Measurements from ENCODE around the gene CIB4.
"Not testable (repeated sequence)": the region's sequence is repeated elsewhere in the genome, so short reads cannot be mapped to it uniquely, and the experiment has no call there.

Gene CIB4

GRCh38 chr2:26666671-26667070, 25.5 kb upstream of the CIB4 start:
- peak; percentile 20 for DNase-seq (ENCODE audit: low spot score)

DNA sequence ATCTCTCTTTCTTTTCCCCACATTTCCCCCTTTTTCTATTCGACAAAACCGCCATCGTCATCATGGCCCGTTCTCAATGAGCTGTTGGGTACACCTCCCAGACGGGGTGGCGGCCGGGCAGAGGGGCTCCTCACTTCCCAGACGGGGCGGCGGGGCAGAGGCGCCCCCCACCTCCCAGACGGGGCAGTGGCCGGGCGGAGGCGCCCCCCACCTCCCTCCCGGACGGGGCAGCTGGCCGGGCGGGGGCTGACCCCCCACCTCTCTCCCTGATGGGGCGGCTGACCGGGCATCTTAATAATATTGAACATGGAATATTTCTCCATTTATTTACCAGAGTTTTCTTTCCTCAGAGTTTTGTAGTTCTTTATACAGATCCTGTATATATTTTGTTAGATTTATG, 24.1 kb upstream of the CIB4 start:
- DNase-seq (ENCODE audit: low spot score), result not testable (repeated sequence)

GRCh38 chr2:26660363-26660962, 19.3 kb upstream of the CIB4 start:
- no peak for DNase-seq (ENCODE audit: low spot score)

GRCh38 chr2:26658691-26659346, 17.7 kb upstream of the CIB4 start:
- DNase-seq (ENCODE audit: low spot score), result no peak

- no peak for DNase-seq (ENCODE audit: low spot score)
These were observed 16.1 kb upstream of the CIB4 start for GRCh38 chr2:26657265-26657664.

DNA sequence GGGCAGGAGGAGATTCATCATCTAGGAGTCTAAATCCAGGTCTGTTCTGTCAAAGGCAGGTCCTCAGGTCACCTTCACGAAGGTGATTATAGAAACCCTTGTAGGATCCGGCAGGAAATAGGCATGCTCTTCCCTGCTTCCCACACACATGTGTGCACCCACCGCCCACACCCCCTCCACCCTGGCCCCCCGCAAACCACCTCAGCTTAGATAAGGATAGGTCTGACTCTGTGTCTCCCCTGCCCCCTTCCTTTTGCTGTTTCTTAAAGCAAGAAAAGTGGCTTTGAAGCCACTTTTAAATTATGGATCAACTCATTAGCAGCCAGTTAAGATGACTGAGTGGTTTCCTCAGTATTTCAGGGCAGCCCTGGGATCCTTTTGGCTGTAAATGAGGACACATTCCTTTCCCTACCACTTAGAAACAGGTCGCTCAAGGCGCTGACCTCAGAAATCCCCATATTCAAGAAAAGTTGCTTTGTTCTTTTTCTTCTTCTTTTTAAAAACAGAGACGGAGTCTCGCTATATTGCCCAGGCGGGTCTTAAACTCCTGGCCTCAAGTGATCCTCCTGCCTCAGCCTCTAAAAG, 14.5 kb upstream of the CIB4 start:
- no peak for DNase-seq (ENCODE audit: low spot score)

DNA sequence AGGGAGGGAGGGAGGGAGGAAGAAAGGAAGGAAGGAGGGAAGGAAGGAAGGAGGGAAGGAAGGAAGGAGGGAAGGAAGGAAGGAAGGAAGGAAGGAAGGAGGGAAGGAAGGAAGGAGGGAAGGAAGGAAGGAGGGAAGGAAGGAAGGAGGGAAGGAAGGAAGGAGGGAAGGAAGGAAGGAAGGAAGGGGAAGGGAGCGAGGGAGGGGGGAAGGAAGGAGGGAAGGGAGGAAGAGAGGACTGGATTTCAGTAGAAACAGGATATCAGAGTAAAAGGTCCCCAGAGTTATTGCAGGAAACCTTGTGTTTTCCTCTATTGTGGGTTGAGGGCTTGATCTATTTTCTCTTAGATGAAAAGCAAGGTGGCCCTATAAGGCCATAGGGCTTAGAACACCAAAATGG, 14.0 kb upstream of the CIB4 start:
- not testable (repeated sequence) for DNase-seq (ENCODE audit: low spot score)

DNA sequence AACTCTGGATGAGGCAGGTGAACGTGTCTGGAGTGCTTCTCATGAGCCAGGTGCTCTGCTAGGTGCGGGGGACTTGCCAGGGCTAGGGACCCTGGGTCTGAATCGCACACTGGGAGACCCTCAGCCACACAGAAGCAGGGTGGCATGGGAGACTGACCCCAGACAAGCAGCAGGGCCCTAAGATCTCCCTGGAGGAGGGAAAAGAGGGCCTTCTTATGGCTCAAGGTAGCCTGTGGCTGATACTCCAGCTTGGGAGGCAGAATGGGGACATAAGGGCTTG, 12.8 kb upstream of the CIB4 start:
- DNase-seq (ENCODE audit: low spot score), result no peak

DNA sequence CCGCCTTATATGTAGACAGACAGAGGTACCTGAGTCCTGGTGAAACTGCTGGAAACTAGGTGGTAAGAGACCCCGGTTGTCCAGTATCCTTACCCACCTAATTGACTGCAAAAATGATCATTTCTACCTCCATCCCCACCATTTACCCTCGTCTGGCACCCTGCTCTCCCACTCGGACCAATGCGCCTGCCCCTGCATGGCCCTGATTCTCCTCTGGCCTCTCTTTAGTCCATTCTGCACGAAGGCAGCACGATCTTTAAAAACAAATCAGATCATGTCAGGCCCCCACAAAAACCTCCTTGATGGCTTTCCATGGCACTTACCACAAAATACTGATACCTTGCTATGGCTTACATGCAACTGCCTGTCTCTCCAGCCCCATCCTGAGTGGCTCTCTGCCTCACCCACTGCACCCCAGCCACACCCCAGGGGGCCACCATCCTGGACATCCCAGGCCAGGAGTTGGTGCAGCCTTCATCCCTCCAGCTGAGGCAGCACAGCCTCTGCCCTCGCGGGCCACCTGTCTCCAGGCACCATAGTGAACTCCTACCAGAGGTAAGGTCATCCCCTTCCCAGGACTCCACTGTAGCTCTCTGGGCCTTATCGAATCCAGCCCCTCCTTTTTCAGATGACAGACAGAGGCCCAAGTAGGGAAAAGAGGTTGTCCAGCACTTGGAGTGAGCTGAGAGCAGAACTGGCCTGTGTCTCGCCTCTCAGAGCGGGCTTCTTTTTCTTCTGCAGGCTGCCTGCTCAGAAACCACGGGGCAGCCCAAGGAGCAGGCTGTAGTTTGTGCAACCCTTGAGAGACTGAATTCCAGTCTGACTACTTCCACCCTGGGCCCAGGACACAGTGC, 12.3 kb upstream of the CIB4 start:
- no peak for DNase-seq (ENCODE audit: low spot score)

DNA sequence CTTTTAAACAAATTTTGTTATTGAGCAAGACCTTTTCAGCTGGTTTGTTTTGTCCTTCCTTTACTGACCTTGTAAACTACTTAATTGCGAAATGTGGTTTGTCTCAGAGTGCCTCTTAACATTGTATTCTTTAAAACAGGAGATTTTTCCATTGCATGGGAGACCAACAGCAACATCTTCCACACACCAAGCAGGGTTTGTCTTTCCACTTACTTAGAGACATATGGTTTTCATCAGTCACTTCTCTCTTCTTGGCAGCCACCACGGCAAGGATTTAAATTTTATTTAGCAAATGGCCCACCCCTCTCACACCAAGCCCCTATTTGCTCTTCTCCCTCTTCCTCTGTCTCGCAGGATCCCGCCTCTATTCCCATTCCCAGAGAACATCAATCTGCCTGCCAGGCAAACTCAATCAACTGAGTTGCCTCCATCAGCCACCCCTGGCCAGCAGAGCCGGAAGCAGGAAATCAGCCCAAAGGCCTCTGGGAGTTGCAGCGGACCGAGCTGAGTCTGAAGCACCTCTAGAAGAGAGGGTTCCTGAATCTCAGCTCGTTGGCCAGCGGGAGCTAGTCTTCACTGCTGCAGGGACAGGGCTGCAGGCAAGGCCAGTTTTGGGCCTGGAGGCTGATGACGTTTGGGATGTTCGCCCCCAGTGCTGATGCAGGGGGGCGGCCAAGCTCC, 11.3 kb upstream of the CIB4 start:
- DNase-seq (ENCODE audit: low spot score), result peak; percentile 59

GRCh38 chr2:26651799-26652198, 10.6 kb upstream of the CIB4 start:
- no peak for DNase-seq (ENCODE audit: low spot score)

DNA sequence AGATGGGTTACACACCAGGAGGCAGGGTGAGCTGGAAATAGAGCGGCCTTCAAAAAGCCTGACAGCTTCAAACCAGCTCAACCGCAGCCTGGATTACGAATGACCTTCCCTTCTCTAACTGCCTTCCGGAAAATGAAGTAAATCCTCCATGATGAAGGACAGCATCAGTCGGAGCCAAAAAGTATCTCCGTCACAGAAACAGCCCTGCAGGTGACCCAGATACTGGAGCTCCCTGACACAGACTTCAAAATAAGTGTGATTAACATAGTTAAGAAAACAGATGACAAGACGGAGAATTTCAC, 10.3 kb upstream of the CIB4 start:
- DNase-seq (ENCODE audit: low spot score), result no peak

- no peak for DNase-seq (ENCODE audit: low spot score)
These were observed 9.7 kb upstream of the CIB4 start for GRCh38 chr2:26650713-26651469.

- DNase-seq (ENCODE audit: low spot score), result no peak
These were observed 9.0 kb upstream of the CIB4 start for GRCh38 chr2:26649992-26650712.

- no peak for DNase-seq (ENCODE audit: low spot score)
These were observed 8.2 kb upstream of the CIB4 start for GRCh38 chr2:26649322-26649721.

GRCh38 chr2:26648516-26648915, 7.3 kb upstream of the CIB4 start:
- DNase-seq (ENCODE audit: low spot score), result no peak

GRCh38 chr2:26647981-26648380, 6.8 kb upstream of the CIB4 start:
- no peak for DNase-seq (ENCODE audit: low spot score)

DNA sequence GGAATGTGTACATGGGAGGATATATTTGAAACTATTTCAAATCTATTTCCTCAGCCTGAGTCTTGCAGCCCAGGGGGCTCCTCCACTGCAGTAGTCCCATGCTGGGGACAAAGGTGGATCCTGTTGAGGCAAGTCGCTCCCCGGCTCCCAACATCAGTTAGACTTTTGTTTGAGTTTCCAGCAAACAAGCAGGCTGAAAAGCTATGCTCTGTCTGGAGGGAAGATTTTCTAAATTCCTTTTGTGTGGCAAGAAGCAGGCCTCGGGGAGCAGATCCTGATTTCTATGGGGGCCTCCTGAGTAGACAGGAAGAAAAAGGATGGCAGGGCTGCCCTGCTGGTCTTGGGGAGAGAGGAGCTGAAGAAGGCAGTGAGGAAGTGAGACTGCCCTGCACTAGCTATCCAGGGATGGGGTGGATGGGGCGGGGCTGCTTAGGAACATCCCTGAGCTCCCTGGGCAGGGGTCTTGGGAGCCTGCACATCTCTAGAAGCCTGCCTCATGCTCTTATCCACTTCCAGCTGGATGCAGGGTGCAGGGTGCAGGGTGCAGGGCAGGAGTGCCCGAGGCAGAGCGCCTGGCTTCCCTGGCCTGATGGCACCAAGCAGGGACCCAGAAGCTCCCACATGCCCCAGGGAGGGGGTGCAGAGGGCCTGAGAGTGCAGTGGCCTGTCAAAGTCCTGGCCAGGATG, 6.0 kb upstream of the CIB4 start:
- DNase-seq (ENCODE audit: low spot score), result no peak

DNA sequence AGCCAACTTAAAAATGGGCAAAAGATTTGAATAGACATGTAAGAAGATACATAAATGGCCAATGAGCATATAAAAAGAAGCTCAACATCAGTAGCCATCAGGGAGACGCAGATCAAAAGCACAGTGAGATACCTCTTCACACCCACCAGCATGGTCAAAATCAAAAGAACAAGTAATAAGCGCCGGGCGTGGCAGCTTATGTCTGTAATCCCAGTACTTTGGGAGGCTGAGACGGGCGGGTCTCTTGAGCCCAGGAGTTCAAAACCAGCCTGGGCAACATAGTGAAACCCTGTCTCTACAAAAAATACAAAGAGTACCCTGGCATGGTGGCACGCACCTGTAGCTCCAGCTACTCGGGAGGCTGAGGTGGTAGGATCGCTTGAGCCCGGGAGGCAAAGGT, 4.6 kb upstream of the CIB4 start:
- no peak for DNase-seq (ENCODE audit: low spot score)

- no peak for DNase-seq (ENCODE audit: low spot score)
These were observed 3.1 kb upstream of the CIB4 start for GRCh38 chr2:26644188-26644835.

Data from GM03348 (cell line).